HG03095 (cell line): Measurements from ENCODE around the gene ARHGAP20.

Experiments
- ATAC-seq: cut with Tn5 transposase; IDR thresholded peaks from one replicate; pipeline ENCODE4 v1.9.1; 2021; ENCODE audit warnings: moderate library complexity; ENCODE audit not compliant: unreplicated experiment

Gene ARHGAP20

DNA sequence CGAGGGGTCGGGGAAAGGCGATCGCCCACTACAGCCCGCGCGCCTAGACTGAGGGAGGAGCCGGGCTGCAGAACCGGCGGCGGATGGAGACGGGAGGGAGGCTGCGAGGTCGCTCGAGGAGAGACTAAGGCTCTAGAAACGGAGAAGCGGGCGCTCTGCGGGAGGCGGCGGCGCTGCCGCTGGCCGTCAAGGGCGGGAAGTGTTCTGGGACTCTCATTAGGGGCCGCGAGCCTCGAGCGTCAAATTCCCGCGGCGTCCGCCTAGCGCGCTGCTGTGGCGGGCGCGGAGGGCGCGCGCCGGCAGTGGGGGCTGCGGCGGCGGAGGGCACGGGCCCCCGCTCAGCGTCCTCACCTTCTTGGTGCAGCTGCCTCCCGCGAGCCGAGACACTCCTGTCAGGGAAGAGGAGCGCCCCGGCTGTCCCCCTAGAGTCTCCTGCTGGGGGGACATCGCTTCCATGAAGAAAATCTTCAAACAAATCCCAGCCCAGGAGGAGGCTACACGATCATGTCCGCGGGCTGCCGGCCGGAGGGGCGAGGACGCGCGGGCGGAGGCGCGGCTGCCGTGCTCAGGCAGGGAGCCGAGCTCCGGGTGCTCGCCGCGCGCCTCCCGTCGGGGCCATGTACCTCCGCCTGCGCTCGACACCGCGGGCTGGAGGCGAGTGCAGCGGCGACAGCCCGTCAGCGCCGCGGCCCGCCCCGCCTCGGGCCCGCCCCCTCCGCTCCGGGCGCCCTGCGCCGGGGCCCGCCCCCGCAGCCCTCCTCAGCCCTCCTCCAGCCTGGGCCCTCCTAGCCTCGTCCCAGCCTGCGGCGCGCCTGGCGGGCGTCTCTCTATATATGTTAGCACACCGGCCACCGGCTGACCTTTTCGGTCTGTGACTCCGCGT lies at the start of gene ARHGAP20:
Gene ARHGAP20 (minus strand): TSS at position 662 of the 883 bp plus-strand sequence. CDS start 206 bp downstream, at position 456.
- peak; percentile 76 for ATAC-seq

DNA sequence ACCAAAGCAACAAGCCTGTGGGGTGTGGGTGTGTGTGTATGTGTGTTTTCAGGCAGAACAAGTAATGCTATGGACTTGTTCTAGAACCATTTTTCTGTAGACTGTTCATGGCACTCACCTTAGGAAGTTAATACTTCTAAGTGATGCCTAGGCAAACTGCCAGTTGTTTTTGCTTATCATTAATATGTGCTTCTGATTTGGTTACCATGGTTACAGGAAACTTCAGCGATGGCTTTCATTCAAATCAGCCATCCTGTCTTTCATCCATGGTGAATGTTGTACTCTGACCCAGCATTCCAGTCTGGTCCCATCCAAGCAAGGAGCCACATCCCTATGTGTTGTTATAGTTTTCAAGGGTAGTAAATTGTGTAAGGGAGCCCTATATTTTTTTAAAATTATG lies 49.8 kb upstream of the ARHGAP20 start:
- no peak for ATAC-seq

GRCh38 chr11:110761131-110761530 lies 48.9 kb upstream of the ARHGAP20 start:
- ATAC-seq = no peak

- no peak for ATAC-seq
Measured at GRCh38 chr11:110759972-110760381, 47.7 kb upstream of the ARHGAP20 start.

GRCh38 chr11:110757962-110758755 lies 45.9 kb upstream of the ARHGAP20 start:
- no peak for ATAC-seq

- no peak for ATAC-seq
Measured at GRCh38 chr11:110757066-110757465, 44.8 kb upstream of the ARHGAP20 start.

- ATAC-seq = no peak
Measured at GRCh38 chr11:110755941-110756340, 43.7 kb upstream of the ARHGAP20 start.

- ATAC-seq = no peak
Measured at GRCh38 chr11:110752890-110753289, 40.7 kb upstream of the ARHGAP20 start.

DNA sequence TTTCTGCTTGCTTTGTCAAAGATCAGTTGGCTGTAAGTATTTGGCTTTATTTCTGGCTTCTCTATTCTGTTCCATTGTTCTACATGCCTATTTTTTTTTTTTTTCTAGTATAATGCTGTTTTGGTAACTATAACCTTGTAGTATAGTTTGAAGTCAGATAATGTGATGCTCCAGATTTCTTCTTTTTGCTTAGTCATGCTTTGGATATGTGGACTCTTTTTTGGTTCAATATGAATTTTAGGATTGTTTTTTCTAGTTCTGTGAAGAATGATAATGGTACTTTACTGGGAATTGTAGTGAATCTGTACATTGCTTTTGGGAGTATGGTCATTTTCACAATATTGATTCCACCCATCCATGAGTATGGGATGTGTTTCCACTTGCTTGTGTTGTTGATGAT lies 37.9 kb upstream of the ARHGAP20 start:
- ATAC-seq = no peak

DNA sequence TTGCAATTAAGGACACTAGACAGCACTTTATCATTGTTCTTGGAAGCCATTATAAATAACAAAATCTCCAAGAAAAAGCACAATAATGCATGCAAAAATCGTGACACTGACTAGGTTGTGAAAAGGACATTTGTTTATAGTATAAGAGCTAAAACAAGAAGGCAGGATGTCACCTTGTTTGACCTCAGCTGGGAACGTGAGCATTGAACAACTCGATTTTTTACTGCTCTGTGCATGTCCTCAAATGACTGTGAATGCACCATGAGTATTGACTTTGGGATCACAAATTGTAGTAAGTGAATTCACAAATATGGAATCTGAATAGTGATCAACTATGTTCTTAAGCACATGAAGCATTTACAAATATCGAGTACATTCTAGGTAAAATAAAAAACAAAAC lies 35.3 kb upstream of the ARHGAP20 start:
- no peak for ATAC-seq

DNA sequence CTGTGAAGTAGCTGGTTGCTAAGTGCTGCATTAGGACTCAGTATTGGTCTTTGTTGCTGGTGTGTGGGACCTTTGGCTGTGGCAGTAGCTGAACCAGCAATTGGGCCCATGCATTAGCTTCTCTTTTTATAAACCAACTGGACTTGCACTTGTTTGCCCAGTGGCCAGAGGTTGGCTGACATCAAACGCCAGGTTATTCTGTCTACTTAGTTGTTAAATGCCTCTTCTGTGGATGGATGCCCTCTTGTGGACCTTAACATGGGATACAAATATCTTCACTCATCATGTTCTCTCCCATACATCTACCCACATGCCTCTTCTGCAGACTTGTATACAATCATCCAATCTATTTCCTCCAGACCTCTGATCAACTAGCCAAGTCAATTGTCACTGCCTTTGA lies 26.4 kb upstream of the ARHGAP20 start:
- ATAC-seq = no peak

DNA sequence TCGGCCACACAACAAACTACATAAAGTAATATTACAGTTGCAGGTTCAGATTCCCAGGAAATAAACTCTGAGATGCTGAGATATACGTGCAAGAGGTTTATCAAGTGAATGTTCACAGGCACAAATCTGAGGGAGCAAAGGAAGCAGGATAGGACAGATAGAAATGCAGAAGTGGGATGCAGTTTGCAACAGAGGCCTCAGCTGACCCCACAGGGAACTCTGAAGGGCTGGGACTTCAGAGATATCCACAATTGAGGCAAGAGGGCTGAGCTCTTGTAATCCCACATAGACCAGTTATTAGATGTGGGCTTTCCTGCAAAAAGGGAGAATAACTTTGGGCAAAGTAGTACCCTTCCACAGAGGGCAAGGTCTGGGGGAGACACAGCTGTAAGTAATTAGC lies 25.4 kb upstream of the ARHGAP20 start:
- ATAC-seq = no peak

- no peak for ATAC-seq
Measured at GRCh38 chr11:110736171-110736553, 23.9 kb upstream of the ARHGAP20 start.

- no peak for ATAC-seq
Measured at GRCh38 chr11:110735455-110736170, 23.4 kb upstream of the ARHGAP20 start.

- ATAC-seq = no peak
Measured at GRCh38 chr11:110734790-110735189, 22.6 kb upstream of the ARHGAP20 start.

- ATAC-seq = no peak
Measured at GRCh38 chr11:110730773-110731172, 18.5 kb upstream of the ARHGAP20 start.

GRCh38 chr11:110728883-110729282 lies 16.6 kb upstream of the ARHGAP20 start:
- ATAC-seq = no peak

DNA sequence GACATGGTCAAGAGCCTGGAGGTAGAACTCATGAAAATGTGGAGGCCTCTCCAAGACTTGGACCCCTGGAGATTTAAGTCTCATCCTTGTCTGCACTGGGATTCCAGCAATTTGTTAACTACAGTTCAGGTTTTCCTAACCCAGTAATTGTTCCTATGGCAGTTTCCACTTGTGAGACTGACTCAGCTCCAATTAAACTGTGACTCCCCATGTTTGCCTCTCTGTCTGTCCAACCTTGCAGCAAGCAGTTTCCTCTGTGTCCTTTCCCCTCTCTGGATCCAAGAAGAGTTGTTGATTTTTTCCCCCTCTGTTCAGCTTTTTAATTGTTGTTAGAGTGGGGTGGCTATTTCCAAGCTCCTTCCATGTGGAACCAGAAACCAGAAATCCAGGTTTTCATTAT lies 16.2 kb upstream of the ARHGAP20 start:
- ATAC-seq = no peak

DNA sequence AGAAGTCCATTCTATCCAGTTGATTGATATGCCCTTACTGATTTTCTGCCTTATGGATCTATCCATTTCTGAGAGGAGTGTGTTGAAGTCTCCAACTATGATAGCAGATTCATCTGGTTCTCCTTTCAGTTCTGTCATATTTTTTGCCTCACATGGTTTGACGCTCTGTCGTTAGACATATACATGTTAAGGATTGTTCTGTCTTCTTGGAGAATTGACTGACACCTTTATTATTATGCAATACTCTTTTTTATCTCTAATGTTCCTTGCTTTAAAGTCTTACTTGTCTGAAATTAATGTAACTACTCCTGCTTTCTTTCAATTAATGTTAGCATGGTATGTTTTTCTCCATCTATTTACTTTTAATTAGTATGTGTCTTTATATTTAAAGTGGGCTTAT lies 12.1 kb upstream of the ARHGAP20 start:
- ATAC-seq = no peak

GRCh38 chr11:110720431-110721275 lies 8.4 kb upstream of the ARHGAP20 start:
- no peak for ATAC-seq
